ENCODE data around the gene CKS2.
"Not testable (repeated sequence)": the region's sequence is repeated elsewhere in the genome, so short reads cannot be mapped to it uniquely, and the experiment has no call there.

CKS2 gene

GRCh38 chr9:89310475-89311345 lies at the start of gene CKS2:
Gene CKS2, plus strand, starts transcription at chr9:89311195. Its CDS starts 98 bp downstream, at chr9:89311293.
- peak; percentile 100 for DNase-seq

GRCh38 chr9:89273528-89274279 lies 37.3 kb upstream of the CKS2 start:
- no peak for DNase-seq

GRCh38 chr9:89274838-89275237 lies 36.2 kb upstream of the CKS2 start:
- DNase-seq, result no peak

GRCh38 chr9:89276040-89276439 lies 35.0 kb upstream of the CKS2 start:
- not testable (repeated sequence) for DNase-seq

- no peak for DNase-seq
Observed at GRCh38 chr9:89277043-89277442, 34.0 kb upstream of the CKS2 start.

- DNase-seq, result no peak
Observed at GRCh38 chr9:89277454-89277853, 33.5 kb upstream of the CKS2 start.

GRCh38 chr9:89278551-89278950 lies 32.4 kb upstream of the CKS2 start:
- no peak for DNase-seq

GRCh38 chr9:89278997-89279739 lies 31.8 kb upstream of the CKS2 start:
- DNase-seq, result no peak

GRCh38 chr9:89281106-89281505 lies 29.9 kb upstream of the CKS2 start:
- DNase-seq, result no peak

- not testable (repeated sequence) for DNase-seq
Observed at GRCh38 chr9:89282248-89282968, 28.6 kb upstream of the CKS2 start.

- no peak for DNase-seq
Observed at GRCh38 chr9:89284076-89284475, 26.9 kb upstream of the CKS2 start.

- DNase-seq, result no peak
Observed at GRCh38 chr9:89291741-89292140, 19.3 kb upstream of the CKS2 start.

GRCh38 chr9:89293014-89293413 lies 18.0 kb upstream of the CKS2 start:
- DNase-seq, result no peak

- no peak for DNase-seq
Observed at GRCh38 chr9:89295400-89295799, 15.6 kb upstream of the CKS2 start.

GRCh38 chr9:89301996-89302395 lies 9.0 kb upstream of the CKS2 start:
- DNase-seq, result not testable (repeated sequence)

GRCh38 chr9:89304020-89304833 lies 6.8 kb upstream of the CKS2 start:
- DNase-seq, result no peak

- DNase-seq, result no peak
Observed at GRCh38 chr9:89304834-89305188, 6.2 kb upstream of the CKS2 start.

- no peak for DNase-seq
Observed at GRCh38 chr9:89305868-89306267, 5.1 kb upstream of the CKS2 start.

- no peak for DNase-seq
Observed at GRCh38 chr9:89309166-89309565, 1.8 kb upstream of the CKS2 start.

- no peak for DNase-seq
Observed at GRCh38 chr9:89309608-89310474, 1.2 kb upstream of the CKS2 start.

All from activated CD4-positive, alpha-beta T cell treated with anti-CD3 and anti-CD28 coated beads for 1 hour (primary cell).